ENCODE results near the gene NEIL1.

The NEIL1 gene

GRCh38 chr15:75321711-75322110 is 25.1 kb upstream of the NEIL1 start:
- TF ChIP-seq CTCF (IDR thresholded peaks at IDR 0.05), result no peak

GRCh38 chr15:75325922-75326321 is 20.9 kb upstream of the NEIL1 start:
- Histone ChIP-seq H3K27ac (no peak overlapping the region), H3K27me3 (no peaks in the 10 kb centered on the region), H3K4me1 (ENCODE audit: control insufficient read depth in 1 of 2, insufficient read depth in 1 of 2, low read depth in 1 of 2, low read length in 1 of 2) (no peaks in the 10 kb centered on the region), H3K9me3 (no peaks in the 10 kb centered on the region), H3K36me3 (no peaks in the 10 kb centered on the region), H3K4me3 (ENCODE audit: low read depth in 1 of 2, low read length in 1 of 2) (no peak overlapping the region)
- no peak for TF ChIP-seq CTCF (IDR thresholded peaks at IDR 0.05)

More at GRCh38 chr15:75321711-75322110, 25.1 kb upstream of the NEIL1 start:
- Histone ChIP-seq H3K4me1 (ENCODE audit: control insufficient read depth in 1 of 2, insufficient read depth in 1 of 2, low read depth in 1 of 2, low read length in 1 of 2) (no peaks in the 10 kb centered on the region), H3K27ac (no peak overlapping the region), H3K4me3 (ENCODE audit: low read depth in 1 of 2, low read length in 1 of 2) (no peak overlapping the region), H3K27me3 (no peaks in the 10 kb centered on the region), H3K9me3 (no peaks in the 10 kb centered on the region), H3K36me3 (no peaks in the 10 kb centered on the region)

- Histone ChIP-seq H3K4me3 (ENCODE audit: low read depth in 1 of 2, low read length in 1 of 2) (no peak overlapping the region), H3K9me3 (no peaks in the 10 kb centered on the region), H3K4me1 (ENCODE audit: control insufficient read depth in 1 of 2, insufficient read depth in 1 of 2, low read depth in 1 of 2, low read length in 1 of 2) (no peaks in the 10 kb centered on the region), H3K27me3 (no peaks in the 10 kb centered on the region), H3K27ac (no peak overlapping the region), H3K36me3 (no peaks in the 10 kb centered on the region)
- no peak for TF ChIP-seq CTCF (IDR thresholded peaks at IDR 0.05)
These were observed 19.8 kb upstream of the NEIL1 start for GRCh38 chr15:75327005-75327404.

- H3K4me3 ChIP-seq (ENCODE audit: low read depth in 1 of 2, low read length in 1 of 2), result no peak overlapping the region
- no peaks in the 10 kb centered on the region for H3K9me3 ChIP-seq
- H3K27me3 ChIP-seq, result no peaks in the 10 kb centered on the region
- H3K27ac ChIP-seq, result no peak overlapping the region
- TF ChIP-seq CTCF (IDR thresholded peaks at IDR 0.05), result no peak
- H3K36me3 ChIP-seq, result no peaks in the 10 kb centered on the region
- H3K4me1 ChIP-seq (ENCODE audit: control insufficient read depth in 1 of 2, insufficient read depth in 1 of 2, low read depth in 1 of 2, low read length in 1 of 2), result no peaks in the 10 kb centered on the region
These were observed 19.3 kb upstream of the NEIL1 start for GRCh38 chr15:75327491-75327890.

GRCh38 chr15:75328493-75329314 is 18.1 kb upstream of the NEIL1 start:
- Histone ChIP-seq H3K9me3 (no peaks in the 10 kb centered on the region), H3K4me3 (ENCODE audit: low read depth in 1 of 2, low read length in 1 of 2) (no peak overlapping the region), H3K27me3 (no peaks in the 10 kb centered on the region), H3K36me3 (no peaks in the 10 kb centered on the region), H3K4me1 (ENCODE audit: control insufficient read depth in 1 of 2, insufficient read depth in 1 of 2, low read depth in 1 of 2, low read length in 1 of 2) (no peaks in the 10 kb centered on the region), H3K27ac (no peak overlapping the region)
- no peak for TF ChIP-seq CTCF (IDR thresholded peaks at IDR 0.05)
